Right atrium auricular region (tissue), 2 donors: Measurements from ENCODE around the gene PPME1. TPM values are rescaled to one million over a fixed set of nuclear protein-coding genes. Genes with fewer than 3 reads are reported as not detected.

Experiments
- DNase-seq: peaks from one replicate; pipeline ENCODE4 v3.0.0-alpha.2; 2019; ENCODE audit warnings: low spot score
- H3K27ac ChIP-seq, 2 donors: fragments of 200-600 bp; sonication (generic); 1 replicate in 1 of 2; 2 replicates in 1 of 2; pipeline ENCODE4 v1.5.1; 2016 to 2019
- H3K27me3 ChIP-seq, 2 donors: fragments of 200-600 bp; sonication (generic); one replicate each; pipeline versions ENCODE4 v1.5.1 to v1.6.0; 2017 to 2019
- H3K36me3 ChIP-seq: fragments of 200-600 bp; sonication (generic); one replicate; pipeline ENCODE4 v1.5.1; 2016
- H3K4me1 ChIP-seq, 2 donors: fragments of 200-600 bp; sonication (generic); one replicate each; pipeline versions ENCODE4 v1.5.1 to v1.6.0; 2017 to 2019
- H3K4me3 ChIP-seq, 2 donors: fragments of 200-600 bp; sonication (generic); 1 replicate in 1 of 2; 2 replicates in 1 of 2; pipeline ENCODE4 v1.5.1; 2017 to 2019; ENCODE audit warnings: mild to moderate bottlenecking in 1 of 2, moderate library complexity in 1 of 2
- H3K9me3 ChIP-seq, 2 donors: fragments of 200-600 bp; sonication (generic); one replicate each; pipeline ENCODE4 v1.5.1; 2019
- total RNA-seq, 2 donors: library from RNA; depleted of rRNA; stranded (reverse); fragments of >200 nt; gene quantifications; one replicate each; pipeline ENCODE4 v1.1.0, GENCODE V29; 2016
- TF ChIP-seq, protein P1 (sequence below), 2 donors: fragments of 200-600 bp; sonication (generic); IDR thresholded peaks; one replicate each; pipeline ENCODE4 v1.5.1; 2019; ENCODE audit warnings: antibody characterized with exemption in 2 of 2

Gene PPME1
- total RNA-seq, 2 donors from 2014 or later, result 30.1 to 35.0 TPM

DNA sequence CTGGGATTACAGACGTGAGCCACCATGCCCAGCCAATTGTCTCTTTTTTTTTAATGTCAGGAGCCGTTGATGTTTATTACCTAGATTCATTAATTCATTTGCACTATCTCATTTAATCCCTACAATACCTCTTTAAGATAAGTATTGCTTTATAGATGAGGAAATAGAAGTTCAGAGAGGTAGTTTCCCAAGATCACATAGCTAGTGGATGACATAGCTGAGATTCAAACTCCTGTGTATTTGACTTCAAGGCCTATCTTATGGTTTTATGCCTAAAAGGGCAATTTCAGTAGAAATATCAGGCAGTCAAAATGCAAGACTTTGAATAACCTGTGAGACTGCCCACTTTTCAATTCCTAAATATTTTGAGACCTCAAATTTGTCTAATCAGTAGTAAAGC is 66.5 kb downstream of the PPME1 start:
- no peak for DNase-seq
- peaks cover 24% of the 10 kb centered on the region for H3K36me3 ChIP-seq
- TF ChIP-seq, protein P1, sequence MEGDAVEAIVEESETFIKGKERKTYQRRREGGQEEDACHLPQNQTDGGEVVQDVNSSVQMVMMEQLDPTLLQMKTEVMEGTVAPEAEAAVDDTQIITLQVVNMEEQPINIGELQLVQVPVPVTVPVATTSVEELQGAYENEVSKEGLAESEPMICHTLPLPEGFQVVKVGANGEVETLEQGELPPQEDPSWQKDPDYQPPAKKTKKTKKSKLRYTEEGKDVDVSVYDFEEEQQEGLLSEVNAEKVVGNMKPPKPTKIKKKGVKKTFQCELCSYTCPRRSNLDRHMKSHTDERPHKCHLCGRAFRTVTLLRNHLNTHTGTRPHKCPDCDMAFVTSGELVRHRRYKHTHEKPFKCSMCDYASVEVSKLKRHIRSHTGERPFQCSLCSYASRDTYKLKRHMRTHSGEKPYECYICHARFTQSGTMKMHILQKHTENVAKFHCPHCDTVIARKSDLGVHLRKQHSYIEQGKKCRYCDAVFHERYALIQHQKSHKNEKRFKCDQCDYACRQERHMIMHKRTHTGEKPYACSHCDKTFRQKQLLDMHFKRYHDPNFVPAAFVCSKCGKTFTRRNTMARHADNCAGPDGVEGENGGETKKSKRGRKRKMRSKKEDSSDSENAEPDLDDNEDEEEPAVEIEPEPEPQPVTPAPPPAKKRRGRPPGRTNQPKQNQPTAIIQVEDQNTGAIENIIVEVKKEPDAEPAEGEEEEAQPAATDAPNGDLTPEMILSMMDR (IDR thresholded peaks at IDR 0.05), result no peak
- no peaks in the 10 kb centered on the region for H3K27me3 ChIP-seq
- H3K27ac ChIP-seq, result no peak overlapping the region
- no peaks in the 10 kb centered on the region for H3K4me1 ChIP-seq
- no peak overlapping the region for H3K4me3 ChIP-seq
- H3K9me3 ChIP-seq, result no peaks in the 10 kb centered on the region

DNA sequence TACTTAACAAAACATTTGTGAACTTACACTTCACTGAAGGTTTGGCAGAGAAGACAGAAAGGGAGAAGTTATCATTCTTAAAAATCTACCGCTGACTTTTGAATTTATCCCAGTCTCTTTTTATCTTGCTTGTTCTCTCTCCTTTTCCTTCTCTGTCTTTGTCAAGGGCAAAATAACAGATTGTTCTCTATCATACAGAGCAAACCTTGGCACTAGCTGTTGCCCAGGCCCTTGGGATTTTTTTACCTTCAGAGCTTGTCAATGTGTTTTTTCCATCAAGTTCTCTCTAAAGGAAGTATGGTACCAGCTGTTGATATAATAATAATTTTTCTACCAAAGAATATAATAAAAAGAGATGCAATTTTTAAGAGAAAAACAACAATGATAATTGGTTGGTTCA is 67.2 kb downstream of the PPME1 start:
- H3K4me3 ChIP-seq, result no peak overlapping the region
- TF ChIP-seq, protein P1 (IDR thresholded peaks at IDR 0.05), result no peak
- no peaks in the 10 kb centered on the region for H3K9me3 ChIP-seq
- H3K36me3 ChIP-seq, result peaks cover 24% of the 10 kb centered on the region
- no peaks in the 10 kb centered on the region for H3K27me3 ChIP-seq
- DNase-seq, result no peak
- H3K4me1 ChIP-seq, result no peaks in the 10 kb centered on the region
- no peak overlapping the region for H3K27ac ChIP-seq

DNA sequence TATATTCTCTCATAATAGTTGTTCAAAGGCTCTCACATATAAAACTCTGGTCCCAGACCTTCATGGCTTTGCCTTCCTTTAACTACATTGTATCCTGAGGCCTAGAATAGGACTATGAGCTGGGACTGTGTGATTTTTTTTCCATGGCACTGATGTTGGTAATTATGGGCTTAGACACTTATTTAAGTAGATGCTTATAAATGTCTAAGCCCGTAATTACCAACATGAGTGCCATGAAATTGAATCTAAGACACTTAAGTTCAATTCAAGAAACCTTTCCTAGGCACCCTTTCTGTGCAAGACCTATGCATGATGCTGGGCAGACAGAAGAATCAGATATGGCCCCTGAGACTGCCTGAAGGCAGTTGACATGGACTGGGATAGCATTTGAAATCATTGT is 77.4 kb downstream of the PPME1 start:
- Histone ChIP-seq H3K36me3 (peaks cover 55% of the 10 kb centered on the region), H3K27ac (no peak overlapping the region), H3K4me3 (no peak overlapping the region), H3K4me1 (no peaks in the 10 kb centered on the region), H3K27me3 (no peaks in the 10 kb centered on the region), H3K9me3 (no peaks in the 10 kb centered on the region)
- DNase-seq, result no peak
- TF ChIP-seq, protein P1 (IDR thresholded peaks at IDR 0.05), result no peak

DNA sequence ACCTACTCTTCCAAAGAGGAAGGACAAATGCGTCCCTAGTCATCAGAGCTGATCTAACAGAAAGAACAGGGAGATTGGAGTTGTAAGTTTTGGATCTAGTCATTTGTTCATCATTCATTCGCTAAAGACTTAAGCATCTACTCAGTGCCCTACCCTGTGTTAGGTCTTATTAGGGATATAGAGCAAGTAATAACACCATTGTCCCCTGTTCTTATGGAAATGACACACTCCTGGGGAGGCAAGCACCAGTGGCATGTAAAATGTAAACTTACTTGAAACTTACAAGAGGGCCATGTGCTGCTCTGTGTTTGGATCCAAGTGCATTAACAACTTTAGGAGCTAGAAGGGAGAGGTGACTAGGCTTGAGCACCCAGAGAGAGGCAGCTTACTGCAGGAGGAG is 78.4 kb downstream of the PPME1 start:
- Histone ChIP-seq H3K27me3 (no peaks in the 10 kb centered on the region), H3K9me3 (no peaks in the 10 kb centered on the region), H3K36me3 (peaks cover 62% of the 10 kb centered on the region), H3K4me1 (no peaks in the 10 kb centered on the region), H3K4me3 (no peak overlapping the region), H3K27ac (no peak overlapping the region)
- TF ChIP-seq, protein P1 (IDR thresholded peaks at IDR 0.05), result no peak
- no peak for DNase-seq

DNA sequence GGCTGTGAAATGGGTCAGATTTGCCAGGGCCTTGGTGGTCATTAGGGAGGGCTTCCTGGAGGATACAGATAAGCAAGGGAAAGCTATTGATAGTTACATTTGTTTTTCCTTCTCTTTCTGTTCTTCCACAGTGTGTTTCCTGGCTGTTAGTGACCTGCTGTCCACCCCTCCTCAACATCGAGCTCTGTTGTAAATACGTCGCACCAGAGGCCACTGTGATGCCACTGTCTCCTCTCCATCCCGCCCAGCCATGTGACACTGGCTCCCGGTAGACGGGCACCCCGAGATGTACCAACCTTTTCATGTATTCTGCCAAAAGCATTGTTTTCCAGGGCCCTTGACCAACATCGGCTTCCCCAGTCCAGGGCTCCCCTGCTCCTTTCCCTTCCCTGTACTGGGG is 82.3 kb downstream of the PPME1 start:
- Histone ChIP-seq H3K9me3 (no peaks in the 10 kb centered on the region), H3K4me1 (no peaks in the 10 kb centered on the region), H3K27me3 (no peaks in the 10 kb centered on the region), H3K36me3 (peaks cover 45% of the 10 kb centered on the region), H3K4me3 (no peak overlapping the region), H3K27ac (no peak overlapping the region)
- TF ChIP-seq, protein P1 (IDR thresholded peaks at IDR 0.05), result no peak
- DNase-seq, result no peak

DNA sequence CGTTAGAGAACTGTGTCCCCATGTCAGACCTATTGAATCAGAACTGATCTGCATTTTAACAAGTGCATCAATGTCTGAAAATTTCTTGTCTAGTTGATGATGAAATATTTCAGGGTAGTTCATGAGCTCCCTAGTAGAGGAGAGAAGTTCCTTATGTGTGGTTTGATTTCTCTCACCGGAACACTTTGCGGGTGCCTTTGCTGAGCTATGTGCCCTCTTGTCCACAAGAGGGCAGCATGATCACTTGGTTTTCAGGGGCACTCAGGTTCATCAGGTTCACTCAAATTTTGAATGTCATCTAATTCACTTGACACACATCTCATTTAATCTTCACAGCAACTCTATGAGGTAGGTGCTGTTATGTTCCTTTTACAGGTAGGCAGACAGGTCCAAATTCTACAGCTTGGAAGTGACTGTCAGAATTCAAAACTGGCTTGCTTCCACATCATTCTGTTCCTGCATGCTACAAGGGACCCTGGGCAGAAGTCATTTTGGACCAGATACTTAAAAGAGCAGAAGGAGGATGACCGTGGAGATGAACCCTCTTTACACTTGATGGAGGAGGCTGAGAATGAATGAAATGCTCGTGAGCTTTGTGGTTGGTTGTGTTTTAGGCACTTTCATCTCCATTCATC is 84.8 kb downstream of the PPME1 start:
- Histone ChIP-seq H3K4me1 (no peaks in the 10 kb centered on the region), H3K27me3 (no peaks in the 10 kb centered on the region), H3K4me3 (no peak overlapping the region), H3K9me3 (no peaks in the 10 kb centered on the region), H3K36me3 (peaks cover 26% of the 10 kb centered on the region), H3K27ac (no peak overlapping the region)
- no peak for DNase-seq
- TF ChIP-seq, protein P1 (IDR thresholded peaks at IDR 0.05), result peak; percentile 88 to 91
